Epithelial cell of proximal tubule (primary cell): ENCODE measurements around the gene NKAIN2. TPM values are rescaled to one million over a fixed set of nuclear protein-coding genes. Genes with fewer than 3 reads are reported as not detected.

Source experiments
- DNase-seq: peaks from one replicate; pipeline ENCODE4 v3.0.0-alpha.2; 2011; ENCODE audit warnings: low read depth
- H3K4me3 ChIP-seq: 2 replicates; pipeline ENCODE4 v1.5.1; 2011; ENCODE audit warnings: low read depth, mild to moderate bottlenecking, low read length
- total RNA-seq: library from RNA; depleted of rRNA; stranded (reverse); fragments of >200 nt; gene quantifications from 2 replicates; pipeline ENCODE4 v1.2.3, GENCODE V29; 2015
- TF ChIP-seq, protein P1 (sequence below): conservative IDR thresholded peaks from 2 replicates; pipeline ENCODE4 v1.5.1; 2012; ENCODE audit warnings: low read depth, mild to moderate bottlenecking, low read length

Gene NKAIN2
- total RNA-seq, 1 donor from 2014 or later = under 0.01 TPM

GRCh38 chr6:124622351-124622750, 818.7 kb downstream of the NKAIN2 start:
- no peak for DNase-seq
- H3K4me3 ChIP-seq = no peak overlapping the region
- TF ChIP-seq, protein P1, sequence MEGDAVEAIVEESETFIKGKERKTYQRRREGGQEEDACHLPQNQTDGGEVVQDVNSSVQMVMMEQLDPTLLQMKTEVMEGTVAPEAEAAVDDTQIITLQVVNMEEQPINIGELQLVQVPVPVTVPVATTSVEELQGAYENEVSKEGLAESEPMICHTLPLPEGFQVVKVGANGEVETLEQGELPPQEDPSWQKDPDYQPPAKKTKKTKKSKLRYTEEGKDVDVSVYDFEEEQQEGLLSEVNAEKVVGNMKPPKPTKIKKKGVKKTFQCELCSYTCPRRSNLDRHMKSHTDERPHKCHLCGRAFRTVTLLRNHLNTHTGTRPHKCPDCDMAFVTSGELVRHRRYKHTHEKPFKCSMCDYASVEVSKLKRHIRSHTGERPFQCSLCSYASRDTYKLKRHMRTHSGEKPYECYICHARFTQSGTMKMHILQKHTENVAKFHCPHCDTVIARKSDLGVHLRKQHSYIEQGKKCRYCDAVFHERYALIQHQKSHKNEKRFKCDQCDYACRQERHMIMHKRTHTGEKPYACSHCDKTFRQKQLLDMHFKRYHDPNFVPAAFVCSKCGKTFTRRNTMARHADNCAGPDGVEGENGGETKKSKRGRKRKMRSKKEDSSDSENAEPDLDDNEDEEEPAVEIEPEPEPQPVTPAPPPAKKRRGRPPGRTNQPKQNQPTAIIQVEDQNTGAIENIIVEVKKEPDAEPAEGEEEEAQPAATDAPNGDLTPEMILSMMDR = no peak

GRCh38 chr6:124633655-124634054, 830.0 kb downstream of the NKAIN2 start:
- TF ChIP-seq, protein P1 = no peak
- H3K4me3 ChIP-seq = no peak overlapping the region
- DNase-seq = no peak

GRCh38 chr6:124640432-124640831, 836.8 kb downstream of the NKAIN2 start:
- TF ChIP-seq, protein P1 = no peak
- no peak for DNase-seq

GRCh38 chr6:124655866-124656265, 852.2 kb downstream of the NKAIN2 start:
- H3K4me3 ChIP-seq = no peak overlapping the region
- TF ChIP-seq, protein P1 = no peak
- no peak for DNase-seq

More at GRCh38 chr6:124640432-124640831, 836.8 kb downstream of the NKAIN2 start:
- H3K4me3 ChIP-seq = no peak overlapping the region

- H3K4me3 ChIP-seq = no peak overlapping the region
- no peak for DNase-seq
- TF ChIP-seq, protein P1 = no peak
Measured at GRCh38 chr6:124658053-124658452, 854.4 kb downstream of the NKAIN2 start.

DNA sequence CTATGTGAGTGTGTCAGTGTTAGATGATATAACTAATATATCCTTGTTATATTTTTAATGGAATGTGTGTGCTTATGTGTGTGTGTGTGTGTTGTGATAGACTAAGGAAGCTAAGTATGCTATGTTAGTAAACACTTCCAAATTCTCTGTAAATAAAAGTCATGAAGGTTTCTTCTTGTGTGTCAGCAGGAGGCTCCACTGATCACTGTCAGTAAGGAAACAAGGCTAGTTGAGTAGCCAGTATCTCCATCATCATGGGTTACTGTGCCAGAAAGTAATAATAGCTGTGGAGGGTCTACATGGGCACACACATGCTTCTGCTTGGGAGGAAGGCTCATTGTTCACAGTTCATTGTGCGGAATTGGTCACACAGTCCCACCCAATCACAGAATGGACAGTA, 855.8 kb downstream of the NKAIN2 start:
- no peak for DNase-seq
- no peak overlapping the region for H3K4me3 ChIP-seq
- TF ChIP-seq, protein P1 = no peak

DNA sequence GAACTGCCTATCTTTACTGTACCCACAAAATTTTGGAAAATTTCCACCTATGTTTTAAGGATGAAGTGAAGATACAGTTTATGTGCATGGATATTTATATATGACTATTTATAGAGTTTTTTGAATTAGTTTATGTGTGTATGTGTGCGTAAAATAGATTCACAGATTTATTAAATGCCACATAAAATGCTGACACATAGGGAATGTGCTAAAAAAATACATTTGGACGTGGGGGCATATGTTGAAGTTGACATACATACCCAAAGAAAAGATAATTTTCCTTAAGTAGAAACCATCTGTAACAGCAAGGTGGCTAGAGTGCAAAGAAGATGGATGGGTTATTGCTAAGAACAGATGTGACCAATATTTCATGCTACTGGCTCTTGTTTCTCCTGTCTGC, 856.5 kb downstream of the NKAIN2 start:
- no peak overlapping the region for H3K4me3 ChIP-seq
- TF ChIP-seq, protein P1 = no peak
- no peak for DNase-seq
